Measurements from ENCODE around the gene PIGH. TPM values are rescaled to one million over a fixed set of nuclear protein-coding genes. Genes with fewer than 3 reads are reported as not detected.

The PIGH gene
- total RNA-seq, 1 donor from 2014 or later, result 11.4 TPM

DNA sequence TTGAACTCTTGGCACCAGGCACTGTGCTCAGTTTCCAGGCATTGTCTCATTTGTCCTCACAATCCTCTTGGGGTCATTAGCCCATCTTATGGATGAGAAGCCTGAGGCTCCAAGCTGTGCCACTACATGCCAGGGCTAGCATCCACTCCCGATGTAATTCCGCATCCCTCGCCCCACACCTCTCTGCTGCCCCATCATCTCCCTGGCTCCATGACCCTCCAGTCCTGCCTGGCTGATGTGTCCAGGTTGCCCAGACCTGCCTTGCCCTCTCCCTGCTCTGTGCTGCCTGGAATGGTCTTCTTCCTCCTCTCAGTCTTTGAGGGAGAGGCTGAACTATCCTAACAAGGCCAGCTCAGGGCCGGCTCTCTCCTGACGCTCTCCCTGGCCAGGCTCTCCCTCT lies 27.5 kb downstream of the PIGH start:
- TF ChIP-seq, protein P1, sequence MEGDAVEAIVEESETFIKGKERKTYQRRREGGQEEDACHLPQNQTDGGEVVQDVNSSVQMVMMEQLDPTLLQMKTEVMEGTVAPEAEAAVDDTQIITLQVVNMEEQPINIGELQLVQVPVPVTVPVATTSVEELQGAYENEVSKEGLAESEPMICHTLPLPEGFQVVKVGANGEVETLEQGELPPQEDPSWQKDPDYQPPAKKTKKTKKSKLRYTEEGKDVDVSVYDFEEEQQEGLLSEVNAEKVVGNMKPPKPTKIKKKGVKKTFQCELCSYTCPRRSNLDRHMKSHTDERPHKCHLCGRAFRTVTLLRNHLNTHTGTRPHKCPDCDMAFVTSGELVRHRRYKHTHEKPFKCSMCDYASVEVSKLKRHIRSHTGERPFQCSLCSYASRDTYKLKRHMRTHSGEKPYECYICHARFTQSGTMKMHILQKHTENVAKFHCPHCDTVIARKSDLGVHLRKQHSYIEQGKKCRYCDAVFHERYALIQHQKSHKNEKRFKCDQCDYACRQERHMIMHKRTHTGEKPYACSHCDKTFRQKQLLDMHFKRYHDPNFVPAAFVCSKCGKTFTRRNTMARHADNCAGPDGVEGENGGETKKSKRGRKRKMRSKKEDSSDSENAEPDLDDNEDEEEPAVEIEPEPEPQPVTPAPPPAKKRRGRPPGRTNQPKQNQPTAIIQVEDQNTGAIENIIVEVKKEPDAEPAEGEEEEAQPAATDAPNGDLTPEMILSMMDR (IDR thresholded peaks at IDR 0.05; ENCODE audit: unreplicated experiment), result no peak
- no peak for DNase-seq (ENCODE audit: low spot score in 2 of 2, unreplicated experiment in 2 of 2)
- peaks cover 3% of the 10 kb centered on the region for H3K4me1 Mint-ChIP-seq
- H3K4me3 Mint-ChIP-seq, result no peak overlapping the region
- H3K27ac Mint-ChIP-seq, result no peak overlapping the region
- H3K36me3 Mint-ChIP-seq, result no peaks in the 10 kb centered on the region
- no peaks in the 10 kb centered on the region for H3K27me3 Mint-ChIP-seq (ENCODE audit: low read depth)
- no peaks in the 10 kb centered on the region for H3K9me3 Mint-ChIP-seq

DNA sequence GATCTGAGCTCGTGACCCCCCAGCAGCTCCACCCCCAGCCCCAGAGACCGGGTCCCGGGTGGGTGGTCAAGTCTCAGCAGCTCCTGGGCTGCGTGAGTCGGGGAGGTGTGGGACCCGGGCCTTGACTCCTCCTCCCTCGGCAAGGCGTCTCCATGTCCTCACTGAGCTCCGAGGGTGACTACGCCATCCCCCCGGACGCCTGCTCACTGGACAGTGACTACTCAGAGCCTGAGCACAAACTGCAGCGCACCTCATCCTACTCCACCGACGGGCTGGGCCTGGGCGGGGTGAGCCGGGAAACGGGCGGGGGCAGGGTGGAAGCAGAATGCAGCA lies 28.1 kb downstream of the PIGH start:
- no peak for DNase-seq (ENCODE audit: low spot score in 2 of 2, unreplicated experiment in 2 of 2)

DNA sequence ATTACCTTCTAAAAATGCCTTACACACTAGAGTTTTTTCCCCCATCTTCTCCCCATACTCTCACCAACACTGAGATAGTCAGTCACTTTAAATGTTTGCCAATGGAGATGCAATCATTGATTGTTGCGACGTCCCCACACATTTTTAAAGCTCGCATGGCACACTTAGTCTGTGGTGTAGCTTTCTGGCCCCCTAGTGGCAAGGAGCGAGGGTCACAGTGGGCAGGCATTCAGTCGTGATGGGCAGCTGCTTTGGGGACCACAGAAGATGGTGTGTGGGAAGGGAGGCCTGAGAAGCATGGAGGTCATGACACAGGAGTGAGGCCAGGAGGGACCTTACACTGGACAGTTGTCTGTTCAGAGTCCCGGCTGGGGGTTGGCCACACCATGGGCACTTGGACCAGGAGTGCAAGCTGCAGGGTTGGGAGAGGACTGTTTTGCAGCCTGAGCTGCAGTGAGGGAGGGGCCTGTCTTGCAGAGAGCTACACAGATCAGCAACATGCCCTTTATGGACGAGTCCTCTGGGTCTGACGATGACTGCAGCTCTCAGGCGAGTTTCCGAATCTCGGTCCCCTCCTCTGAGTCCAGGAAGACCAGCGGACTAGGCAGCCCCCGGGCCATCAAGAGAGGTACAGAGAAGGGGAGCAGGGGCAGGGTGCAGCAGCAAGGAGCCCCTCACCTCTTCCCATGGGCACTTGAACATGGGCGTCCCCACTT lies 28.6 kb downstream of the PIGH start:
- no peak overlapping the region for H3K27ac Mint-ChIP-seq

More for the DNA sequence above, 28.1 kb downstream of the PIGH start:
- H3K27ac Mint-ChIP-seq, result no peak overlapping the region
- H3K4me1 Mint-ChIP-seq, result peaks cover 10% of the 10 kb centered on the region
- peaks cover 2% of the 10 kb centered on the region for H3K36me3 Mint-ChIP-seq
- no peaks in the 10 kb centered on the region for H3K27me3 Mint-ChIP-seq (ENCODE audit: low read depth)
- H3K4me3 Mint-ChIP-seq, result no peak overlapping the region
- TF ChIP-seq, protein P1 (IDR thresholded peaks at IDR 0.05; ENCODE audit: unreplicated experiment), result no peak
- no peaks in the 10 kb centered on the region for H3K9me3 Mint-ChIP-seq

GRCh38 chr14:67570453-67570852 lies 29.6 kb downstream of the PIGH start:
- no peak overlapping the region for H3K27ac Mint-ChIP-seq
- H3K4me3 Mint-ChIP-seq, result no peak overlapping the region
- DNase-seq (ENCODE audit: low spot score in 2 of 2, unreplicated experiment in 2 of 2), result no peak
- H3K4me1 Mint-ChIP-seq, result peaks cover 16% of the 10 kb centered on the region
- H3K9me3 Mint-ChIP-seq, result no peaks in the 10 kb centered on the region
- H3K36me3 Mint-ChIP-seq, result peaks cover 2% of the 10 kb centered on the region
- H3K27me3 Mint-ChIP-seq (ENCODE audit: low read depth), result no peaks in the 10 kb centered on the region
- TF ChIP-seq, protein P1 (IDR thresholded peaks at IDR 0.05; ENCODE audit: unreplicated experiment), result no peak

More for the DNA sequence above, 28.6 kb downstream of the PIGH start:
- H3K27me3 Mint-ChIP-seq (ENCODE audit: low read depth), result no peaks in the 10 kb centered on the region
- peaks cover 2% of the 10 kb centered on the region for H3K36me3 Mint-ChIP-seq
- TF ChIP-seq, protein P1 (IDR thresholded peaks at IDR 0.05; ENCODE audit: unreplicated experiment), result peak; percentile 80
- DNase-seq (ENCODE audit: low spot score in 2 of 2, unreplicated experiment in 2 of 2), result peak in 1 of 2 experiments; percentile 68
- H3K4me3 Mint-ChIP-seq, result no peak overlapping the region
- H3K9me3 Mint-ChIP-seq, result no peaks in the 10 kb centered on the region
- H3K4me1 Mint-ChIP-seq, result peaks cover 15% of the 10 kb centered on the region

- H3K4me1 Mint-ChIP-seq, result peaks cover 16% of the 10 kb centered on the region
- DNase-seq (ENCODE audit: low spot score in 2 of 2, unreplicated experiment in 2 of 2), result no peak
- peaks cover 2% of the 10 kb centered on the region for H3K36me3 Mint-ChIP-seq
- TF ChIP-seq, protein P1 (IDR thresholded peaks at IDR 0.05; ENCODE audit: unreplicated experiment), result no peak
- H3K4me3 Mint-ChIP-seq, result no peak overlapping the region
- H3K27ac Mint-ChIP-seq, result no peak overlapping the region
- no peaks in the 10 kb centered on the region for H3K27me3 Mint-ChIP-seq (ENCODE audit: low read depth)
- H3K9me3 Mint-ChIP-seq, result no peaks in the 10 kb centered on the region
These were observed 30.3 kb downstream of the PIGH start for GRCh38 chr14:67569651-67570290.

Data from mesothelial cell of epicardium (in vitro differentiated cells).